ENCODE measurements around the gene ACOT6.
"Not testable (repeated sequence)": the region's sequence is repeated elsewhere in the genome, so short reads cannot be mapped to it uniquely, and the experiment has no call there.

Gene ACOT6

GRCh38 chr14:73645248-73645610, 32.9 kb downstream of the ACOT6 start:
- DNase-seq (ENCODE audit: low read depth in 3 of 3) = no peak

DNA sequence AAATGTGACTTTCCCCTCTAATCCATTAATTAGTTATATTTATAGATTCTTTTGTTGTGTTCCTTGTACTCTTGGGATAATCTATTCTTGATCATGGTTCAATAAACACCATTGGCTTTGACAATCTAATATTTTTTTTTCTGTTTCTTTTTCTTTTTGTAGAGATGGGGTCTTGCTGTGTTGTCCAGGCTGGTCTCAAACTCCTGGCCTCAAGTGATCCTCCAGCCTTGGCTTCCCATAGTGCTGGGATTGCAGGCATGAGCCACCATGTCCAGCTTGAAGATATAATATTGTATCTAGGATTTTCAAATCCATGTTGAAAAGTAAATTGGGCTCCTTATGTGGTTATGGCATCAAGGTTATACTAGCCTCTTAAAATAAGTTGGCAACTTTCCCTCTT, 38.7 kb downstream of the ACOT6 start:
- no peak for DNase-seq (ENCODE audit: low read depth in 3 of 3)

GRCh38 chr14:73655851-73656250, 43.5 kb downstream of the ACOT6 start:
- no peak for DNase-seq (ENCODE audit: low read depth in 3 of 3)

GRCh38 chr14:73659202-73659601, 46.9 kb downstream of the ACOT6 start:
- DNase-seq (ENCODE audit: low read depth in 3 of 3) = not testable (repeated sequence)

DNA sequence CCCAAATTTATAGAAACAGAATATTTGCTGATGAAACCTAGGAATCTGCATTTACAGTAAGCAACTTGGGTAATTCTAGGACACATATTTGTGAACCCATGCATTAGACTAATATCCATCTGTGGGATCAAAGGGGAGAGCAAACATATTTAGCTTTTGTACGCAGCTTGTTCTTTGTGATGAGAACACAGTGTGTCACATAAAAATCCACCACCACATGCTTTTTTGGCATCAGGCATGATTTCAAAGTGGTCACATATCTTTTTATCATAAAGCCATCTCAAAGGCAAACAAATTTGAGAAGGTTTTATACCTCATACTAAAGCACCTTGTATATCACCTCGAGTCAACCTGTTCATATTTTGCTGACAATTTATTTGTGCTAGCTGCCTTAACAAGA, 48.2 kb downstream of the ACOT6 start:
- no peak for DNase-seq (ENCODE audit: low read depth in 3 of 3)

- DNase-seq (ENCODE audit: low read depth in 3 of 3) = no peak
Observed at GRCh38 chr14:73661872-73662271, 49.6 kb downstream of the ACOT6 start.

DNA sequence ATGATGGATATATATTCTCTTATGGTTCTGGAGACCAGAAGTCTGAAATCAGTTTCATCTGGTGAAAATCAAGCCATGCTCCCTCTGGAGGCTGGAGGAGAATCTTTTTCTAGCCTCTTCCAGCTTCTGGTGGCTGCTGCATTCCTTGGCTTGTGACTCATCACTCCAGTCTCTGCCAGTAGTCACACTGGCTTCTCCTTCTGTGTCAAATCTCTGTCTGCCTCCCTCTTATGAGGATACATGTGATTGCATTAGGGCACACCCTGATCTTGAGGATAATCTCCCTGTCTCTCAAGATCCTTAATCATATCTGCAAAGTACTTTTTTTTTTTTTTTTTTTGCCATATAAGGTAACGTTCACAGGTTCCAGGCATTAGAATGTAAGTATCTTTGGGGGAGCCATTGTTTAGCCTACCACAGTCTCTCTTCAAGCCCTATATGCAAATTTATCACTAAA, 50.2 kb downstream of the ACOT6 start:
- no peak for DNase-seq (ENCODE audit: low read depth in 3 of 3)

GRCh38 chr14:73663548-73664212, 51.4 kb downstream of the ACOT6 start:
- no peak for DNase-seq (ENCODE audit: low read depth in 3 of 3)

DNA sequence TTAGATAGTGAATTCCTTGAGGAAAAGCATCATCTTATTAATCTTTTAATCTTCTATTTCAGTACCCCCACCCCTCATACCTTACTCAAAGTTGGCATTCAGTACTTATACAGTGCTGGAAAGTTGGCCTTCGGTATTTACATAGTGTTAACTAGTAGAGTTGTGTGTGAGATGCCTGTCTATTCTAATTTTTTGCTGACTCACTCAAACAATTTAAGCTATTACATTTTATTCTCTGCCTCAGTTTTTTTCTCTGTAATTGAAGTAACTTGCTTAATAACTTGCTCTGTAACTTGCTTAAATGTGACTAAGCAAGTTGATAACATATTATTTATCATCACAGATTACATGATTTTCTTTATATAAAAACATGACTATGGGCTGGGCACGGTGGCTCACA, 52.8 kb downstream of the ACOT6 start:
- DNase-seq (ENCODE audit: low read depth in 3 of 3) = no peak

DNA sequence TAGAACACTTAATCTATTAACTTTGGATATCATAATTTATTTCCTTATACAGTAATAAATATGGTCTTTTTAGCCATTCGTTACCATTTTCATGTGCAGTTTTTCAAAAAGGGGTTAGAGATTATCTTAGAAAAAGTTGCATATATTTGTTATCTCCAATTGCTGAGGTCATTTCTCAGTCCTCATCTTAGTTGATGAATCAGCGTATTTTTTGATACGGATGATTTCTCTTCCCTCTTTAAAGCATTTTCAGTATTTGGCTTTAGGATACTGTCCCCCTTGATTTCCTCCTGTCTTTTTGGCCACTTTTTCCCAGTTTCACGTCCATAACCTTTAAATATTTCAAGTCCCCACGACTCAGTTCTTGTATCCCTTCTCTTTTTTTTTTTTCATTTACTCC, 54.3 kb downstream of the ACOT6 start:
- no peak for DNase-seq (ENCODE audit: low read depth in 3 of 3)

DNA sequence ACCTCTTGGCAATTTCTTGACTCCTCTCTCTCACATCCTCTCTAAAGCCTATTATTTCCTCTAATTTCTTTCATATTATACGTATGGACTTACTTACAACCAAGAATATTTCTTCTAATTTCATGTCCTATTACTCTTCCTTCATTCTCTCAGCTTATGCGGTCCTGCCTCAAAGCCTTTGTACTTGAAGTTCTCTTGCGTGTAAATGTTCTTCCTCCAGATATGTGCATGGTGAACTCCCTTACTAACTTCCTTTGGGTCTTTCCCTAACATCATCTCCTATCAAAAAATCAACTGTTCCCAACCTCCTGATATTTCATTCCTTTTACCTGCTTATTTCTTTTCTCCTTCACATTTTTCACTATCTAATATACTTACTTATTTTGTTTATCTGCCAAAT, 55.5 kb downstream of the ACOT6 start:
- DNase-seq (ENCODE audit: low read depth in 3 of 3) = no peak

All from stimulated activated CD4-positive, alpha-beta T cell treated with anti-CD3 and anti-CD28 coated beads, TNF-alpha, amount 100 ng/mL, for 4 hours (primary cell).